Prostate gland (tissue), 2 donors: Measurements from ENCODE around the gene IVD. TPM values are rescaled to one million over a fixed set of nuclear protein-coding genes. Genes with fewer than 3 reads are reported as not detected.
A peak's percentile ranks its signal among the peaks of the same experiment; 100 is the strongest.

Source experiments
- DNase-seq: peaks from one replicate; pipeline ENCODE4 v3.0.0-alpha.2; 2019; ENCODE audit warnings: low spot score
- H3K27ac ChIP-seq, 2 donors: fragments of 200-600 bp; sonication (generic); 2 replicates each; pipeline ENCODE4 v1.5.1; 2017 to 2019
- H3K27me3 ChIP-seq: fragments of 200-600 bp; sonication (generic); replicated peaks from 2 replicates; pipeline ENCODE4 v1.5.1; 2019; ENCODE audit not compliant: insufficient read depth
- H3K36me3 ChIP-seq, 2 donors: fragments of 200-600 bp; sonication (generic); 1 replicate in 1 of 2; 2 replicates in 1 of 2; pipeline versions ENCODE4 v1.5.1 to v1.8.1; 2017 to 2019
- H3K4me1 ChIP-seq: fragments of 200-600 bp; sonication (generic); replicated peaks from 2 replicates; pipeline ENCODE4 v1.5.1; 2019
- H3K4me3 ChIP-seq, 2 donors: fragments of 200-600 bp; sonication (generic); 2 replicates each; pipeline ENCODE4 v1.5.1; 2017 to 2019
- H3K9me3 ChIP-seq: fragments of 200-600 bp; sonication (generic); 2 replicates; pipeline ENCODE4 v1.5.1; 2017
- POLR2A ChIP-seq: fragments of 450-650 bp; IDR thresholded peaks from one replicate; pipeline ENCODE4 v1.6.1; 2016; ENCODE audit warnings: antibody characterized with exemption, mild to moderate bottlenecking
- POLR2AphosphoS5 ChIP-seq: sonication (generic); formaldehyde crosslinking; IDR thresholded peaks from one replicate; pipeline ENCODE4 v1.6.1; 2017; ENCODE audit warnings: antibody characterized with exemption
- WGBS: methylation state at CpG from one replicate; pipeline ENCODE4 v1.1.5; 2018; 5-methylcytosine and 5-hydroxymethylcytosine counted together
- intact Hi-C: fragments of 100-400 bp; cut with DNase I; formaldehyde crosslinking; loops from one replicate; pipeline ENCODE4 v1.14.2; 2022
- total RNA-seq, 2 donors: library from RNA; depleted of rRNA; stranded (reverse); fragments of >200 nt; gene quantifications; one replicate each; pipeline ENCODE4 v1.1.0, GENCODE V29; 2016
- TF ChIP-seq, protein P1 (sequence below), 4 experiments: fragments of 200-600 bp in 2 of 4; fragments of 450-650 bp in 2 of 4; sonication (generic) in 2 of 4; IDR thresholded peaks; 1 replicate in 3 of 4; 2 replicates in 1 of 4; pipeline ENCODE4 v1.5.1; 2016 to 2019; ENCODE audit warnings: antibody characterized with exemption in 4 of 4, mild to moderate bottlenecking in 2 of 4, moderate library complexity in 2 of 4

IVD gene
- total RNA-seq, 2 donors from 2014 or later: 112 to 115 TPM

GRCh38 chr15:40367686-40368611 is 37.6 kb upstream of the IVD start:
- Histone ChIP-seq H3K4me1 (peaks cover 5% of the 10 kb centered on the region), H3K36me3 (no peaks in the 10 kb centered on the region), H3K27ac (peak overlapping the region; percentile 46 to 48), H3K27me3 (no peaks in the 10 kb centered on the region), H3K4me3 (peak overlapping the region; percentile 18 to 21), H3K9me3 (no peaks in the 10 kb centered on the region)
- intact Hi-C loops: loop anchor here (10.0 kb wide), 1 partner anchor 83 kb away; the partner anchor contains the start of gene ANKRD63
- 26% methylated on average over 37 of the region's 91 CpGs for WGBS
- DNase-seq: peak; percentile 82
- TF ChIP-seq POLR2AphosphoS5 (peak; percentile 62), POLR2A (no peak)
- TF ChIP-seq, protein P1, sequence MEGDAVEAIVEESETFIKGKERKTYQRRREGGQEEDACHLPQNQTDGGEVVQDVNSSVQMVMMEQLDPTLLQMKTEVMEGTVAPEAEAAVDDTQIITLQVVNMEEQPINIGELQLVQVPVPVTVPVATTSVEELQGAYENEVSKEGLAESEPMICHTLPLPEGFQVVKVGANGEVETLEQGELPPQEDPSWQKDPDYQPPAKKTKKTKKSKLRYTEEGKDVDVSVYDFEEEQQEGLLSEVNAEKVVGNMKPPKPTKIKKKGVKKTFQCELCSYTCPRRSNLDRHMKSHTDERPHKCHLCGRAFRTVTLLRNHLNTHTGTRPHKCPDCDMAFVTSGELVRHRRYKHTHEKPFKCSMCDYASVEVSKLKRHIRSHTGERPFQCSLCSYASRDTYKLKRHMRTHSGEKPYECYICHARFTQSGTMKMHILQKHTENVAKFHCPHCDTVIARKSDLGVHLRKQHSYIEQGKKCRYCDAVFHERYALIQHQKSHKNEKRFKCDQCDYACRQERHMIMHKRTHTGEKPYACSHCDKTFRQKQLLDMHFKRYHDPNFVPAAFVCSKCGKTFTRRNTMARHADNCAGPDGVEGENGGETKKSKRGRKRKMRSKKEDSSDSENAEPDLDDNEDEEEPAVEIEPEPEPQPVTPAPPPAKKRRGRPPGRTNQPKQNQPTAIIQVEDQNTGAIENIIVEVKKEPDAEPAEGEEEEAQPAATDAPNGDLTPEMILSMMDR (IDR thresholded peaks at IDR 0.05): peak; percentile 67 to 99 (median 86)

GRCh38 chr15:40368719-40369473 is 36.7 kb upstream of the IVD start:
- 94% methylated on average over 24 of the region's 24 CpGs for WGBS
- Histone ChIP-seq H3K4me1 (peaks cover 5% of the 10 kb centered on the region), H3K9me3 (no peaks in the 10 kb centered on the region), H3K36me3 (no peaks in the 10 kb centered on the region), H3K4me3 (no peak overlapping the region), H3K27me3 (no peaks in the 10 kb centered on the region), H3K27ac (no peak overlapping the region)
- TF ChIP-seq, protein P1 (IDR thresholded peaks at IDR 0.05): no peak
- TF ChIP-seq POLR2AphosphoS5: no peak
- no peak for TF ChIP-seq POLR2A
- intact Hi-C loops: loop anchor here (10.0 kb wide), 1 partner anchor 84 kb away; the partner anchor contains the start of gene ANKRD63
- DNase-seq: no peak

DNA sequence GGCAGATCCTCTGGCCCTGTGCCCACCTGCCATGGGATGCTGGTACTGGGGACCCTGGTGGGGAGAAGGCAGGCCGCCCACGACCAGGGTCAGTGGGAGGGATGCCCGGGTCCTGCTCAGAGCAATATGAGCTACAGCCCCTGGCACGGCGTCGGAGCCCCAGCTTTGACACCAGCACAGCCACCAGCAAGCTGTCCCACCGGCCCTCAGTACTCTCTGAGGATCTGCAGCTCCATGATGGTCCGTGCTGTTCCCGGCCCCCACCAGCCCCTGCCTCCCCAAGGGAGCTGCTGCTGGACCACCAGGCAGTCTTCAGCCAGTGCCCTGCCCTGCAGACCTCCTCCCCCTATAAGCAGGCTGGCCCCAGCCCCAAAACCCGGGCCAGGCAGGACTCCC is 36.1 kb upstream of the IVD start:
- Histone ChIP-seq H3K27ac (no peak overlapping the region), H3K4me3 (no peak overlapping the region), H3K27me3 (no peaks in the 10 kb centered on the region), H3K9me3 (no peaks in the 10 kb centered on the region), H3K4me1 (peaks cover 5% of the 10 kb centered on the region), H3K36me3 (no peaks in the 10 kb centered on the region)
- no peak for DNase-seq
- TF ChIP-seq POLR2A: no peak
- TF ChIP-seq, protein P1 (IDR thresholded peaks at IDR 0.05): no peak
- TF ChIP-seq POLR2AphosphoS5: no peak
- intact Hi-C loops: loop anchor here (10.0 kb wide), 1 partner anchor 85 kb away; the partner anchor contains the start of gene ANKRD63
- 91% methylated on average over 10 of the region's 10 CpGs for WGBS

GRCh38 chr15:40369971-40370370 is 35.6 kb upstream of the IVD start:
- Histone ChIP-seq H3K27ac (no peak overlapping the region), H3K4me3 (no peak overlapping the region), H3K9me3 (no peaks in the 10 kb centered on the region), H3K4me1 (peaks cover 5% of the 10 kb centered on the region), H3K36me3 (no peaks in the 10 kb centered on the region), H3K27me3 (no peaks in the 10 kb centered on the region)
- 93% methylated on average over 13 of the region's 13 CpGs for WGBS
- no peak for TF ChIP-seq POLR2AphosphoS5
- TF ChIP-seq, protein P1 (IDR thresholded peaks at IDR 0.05): no peak
- no peak for TF ChIP-seq POLR2A
- intact Hi-C loops: loop anchor here (10.0 kb wide), 1 partner anchor 85 kb away; the partner anchor contains the start of gene ANKRD63
- DNase-seq: no peak
